Measurements from ENCODE around the gene GDF7.
A peak's percentile ranks its signal among the peaks of the same experiment; 100 is the strongest.

GDF7 gene

GRCh38 chr2:20646446-20646845 is 20.5 kb upstream of the GDF7 start:
- DNase-seq: no peak

- no peak for DNase-seq
Observed at GRCh38 chr2:20647211-20647610, 19.7 kb upstream of the GDF7 start.

GRCh38 chr2:20647738-20648137 is 19.2 kb upstream of the GDF7 start:
- no peak for DNase-seq

- DNase-seq: no peak
Observed at GRCh38 chr2:20648206-20648605, 18.7 kb upstream of the GDF7 start.

- DNase-seq: no peak
Observed at GRCh38 chr2:20648831-20649230, 18.1 kb upstream of the GDF7 start.

GRCh38 chr2:20649576-20649975 is 17.4 kb upstream of the GDF7 start:
- no peak for DNase-seq

- DNase-seq: no peak
Observed at GRCh38 chr2:20649976-20650375, 17.0 kb upstream of the GDF7 start.

GRCh38 chr2:20650393-20650876 is 16.5 kb upstream of the GDF7 start:
- no peak for DNase-seq

- peak; percentile 92 for DNase-seq
Observed at GRCh38 chr2:20650877-20651730, 15.8 kb upstream of the GDF7 start, which contains the start of gene HS1BP3. Gene HS1BP3 (minus strand): TSS chr2:20651098. CDS start chr2:20651063, 35 bp downstream.

- DNase-seq: no peak
Observed at GRCh38 chr2:20651731-20652099, 15.2 kb upstream of the GDF7 start.

GRCh38 chr2:20652141-20652540 is 14.8 kb upstream of the GDF7 start:
- no peak for DNase-seq

GRCh38 chr2:20652673-20653575 is 14.0 kb upstream of the GDF7 start:
- no peak for DNase-seq

- DNase-seq: no peak
Observed at GRCh38 chr2:20653695-20654534, 13.0 kb upstream of the GDF7 start.

- no peak for DNase-seq
Observed at GRCh38 chr2:20654535-20654813, 12.5 kb upstream of the GDF7 start.

GRCh38 chr2:20656561-20656960 is 10.4 kb upstream of the GDF7 start:
- no peak for DNase-seq

GRCh38 chr2:20657522-20658235 is 9.3 kb upstream of the GDF7 start:
- DNase-seq: no peak

- DNase-seq: no peak
Observed at GRCh38 chr2:20660506-20661420, 6.2 kb upstream of the GDF7 start.

- DNase-seq: peak; percentile 71
Observed at GRCh38 chr2:20661421-20662307, 5.3 kb upstream of the GDF7 start.

GRCh38 chr2:20662308-20662937 is 4.5 kb upstream of the GDF7 start:
- DNase-seq: no peak

Measured in 8988T (cell line).